Testis (tissue), 3 donors: Measurements from ENCODE around the gene BLACAT1. TPM values are rescaled to one million over a fixed set of nuclear protein-coding genes. Genes with fewer than 3 reads are reported as not detected.

Experiments
- DNase-seq: peaks from one replicate; pipeline ENCODE4 v3.0.0-alpha.2; 2019
- H3K27ac ChIP-seq, 2 donors: fragments of 200-600 bp; sonication (generic); one replicate each; pipeline ENCODE4 v1.5.1; 2019
- H3K27me3 ChIP-seq: fragments of 200-600 bp; sonication (generic); one replicate; pipeline ENCODE4 v1.5.1; 2019
- H3K36me3 ChIP-seq: fragments of 200-600 bp; sonication (generic); one replicate; pipeline ENCODE4 v1.5.1; 2017; ENCODE audit warnings: low read depth; ENCODE audit errors: missing control alignments
- H3K4me1 ChIP-seq: fragments of 200-600 bp; sonication (generic); one replicate; pipeline ENCODE4 v1.5.1; 2019
- H3K4me3 ChIP-seq, 2 donors: fragments of 200-600 bp; sonication (generic); one replicate each; pipeline ENCODE4 v1.5.1; 2017 to 2019
- H3K9me3 ChIP-seq: fragments of 200-600 bp; sonication (generic); one replicate; pipeline ENCODE4 v1.5.1; 2017
- POLR2A ChIP-seq: fragments of 450-650 bp; IDR thresholded peaks from one replicate; pipeline ENCODE4 v1.6.1; 2017; ENCODE audit warnings: antibody characterized with exemption, mild to moderate bottlenecking, moderate library complexity
- WGBS, 2 donors: methylation state at CpG; one replicate each; pipeline ENCODE4 v1.1.5; 2018; 5-methylcytosine and 5-hydroxymethylcytosine counted together
- intact Hi-C: fragments of 100-400 bp; cut with DNase I; formaldehyde crosslinking; loops from one replicate; pipeline ENCODE4 v1.15.1; 2023; ENCODE audit warnings: low total_unique reads
- polyA plus RNA-seq: library from polyadenylated mRNA; stranded (reverse); fragments of 350-450 nt; fragmentation: Illumina TruSeq; extraction: RNeasy Lipid Tissue Mini Kit (QIAGEN cat#74804); gene quantifications from one replicate; pipeline ENCODE4 v1.2.3, GENCODE V29; 2014; ENCODE audit warnings: low read depth, low replicate concordance; ENCODE audit not compliant: insufficient read depth
- total RNA-seq, 2 donors: library from RNA; depleted of rRNA; stranded (reverse); fragments of >200 nt; gene quantifications; one replicate each; pipeline ENCODE4 v1.2.3, GENCODE V29; 2016
- TF ChIP-seq, protein P1 (sequence below), 3 experiments: fragments of 450-650 bp in 2 of 3; fragments of 200-600 bp in 1 of 3; sonication (generic) in 1 of 3; IDR thresholded peaks; one replicate each; pipeline ENCODE4 v1.5.1; 2016 to 2019; ENCODE audit warnings: antibody characterized with exemption in 3 of 3, mild to moderate bottlenecking in 2 of 3, moderate library complexity in 1 of 3

Gene BLACAT1
- total and polyA plus RNA-seq, 3 donors from 2014 or later: 5.9 to 15.5 (median 14.4) TPM

DNA sequence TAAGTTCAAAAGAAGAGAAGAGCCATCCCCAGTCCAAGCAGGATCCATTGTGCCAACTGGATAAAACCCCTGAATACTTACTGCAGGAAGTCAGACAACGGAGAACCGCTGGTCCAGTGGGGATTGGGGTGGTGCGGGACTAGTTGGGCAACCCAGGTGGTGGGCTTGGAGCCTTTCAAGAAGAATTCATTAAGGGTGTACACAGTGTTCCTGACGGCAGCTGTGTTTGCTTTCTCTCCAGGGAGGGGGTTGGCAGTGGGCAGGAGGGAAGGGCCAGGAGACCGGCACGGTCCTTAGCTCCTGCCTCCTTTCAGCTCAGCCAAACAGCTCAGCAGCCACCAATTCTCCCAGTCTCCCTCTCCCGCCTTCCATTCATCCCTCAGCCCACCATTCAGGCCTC lies 41.5 kb upstream of the BLACAT1 start:
- TF ChIP-seq POLR2A: no peak
- TF ChIP-seq, protein P1, sequence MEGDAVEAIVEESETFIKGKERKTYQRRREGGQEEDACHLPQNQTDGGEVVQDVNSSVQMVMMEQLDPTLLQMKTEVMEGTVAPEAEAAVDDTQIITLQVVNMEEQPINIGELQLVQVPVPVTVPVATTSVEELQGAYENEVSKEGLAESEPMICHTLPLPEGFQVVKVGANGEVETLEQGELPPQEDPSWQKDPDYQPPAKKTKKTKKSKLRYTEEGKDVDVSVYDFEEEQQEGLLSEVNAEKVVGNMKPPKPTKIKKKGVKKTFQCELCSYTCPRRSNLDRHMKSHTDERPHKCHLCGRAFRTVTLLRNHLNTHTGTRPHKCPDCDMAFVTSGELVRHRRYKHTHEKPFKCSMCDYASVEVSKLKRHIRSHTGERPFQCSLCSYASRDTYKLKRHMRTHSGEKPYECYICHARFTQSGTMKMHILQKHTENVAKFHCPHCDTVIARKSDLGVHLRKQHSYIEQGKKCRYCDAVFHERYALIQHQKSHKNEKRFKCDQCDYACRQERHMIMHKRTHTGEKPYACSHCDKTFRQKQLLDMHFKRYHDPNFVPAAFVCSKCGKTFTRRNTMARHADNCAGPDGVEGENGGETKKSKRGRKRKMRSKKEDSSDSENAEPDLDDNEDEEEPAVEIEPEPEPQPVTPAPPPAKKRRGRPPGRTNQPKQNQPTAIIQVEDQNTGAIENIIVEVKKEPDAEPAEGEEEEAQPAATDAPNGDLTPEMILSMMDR (IDR thresholded peaks at IDR 0.05): no peak
- Histone ChIP-seq H3K27me3 (no peaks in the 10 kb centered on the region), H3K4me3 (no peak overlapping the region), H3K9me3 (no peaks in the 10 kb centered on the region), H3K36me3 (no peaks in the 10 kb centered on the region), H3K4me1 (peaks cover 16% of the 10 kb centered on the region), H3K27ac (no peak overlapping the region)
- WGBS, 2 donors: 54 to 72% methylated on average over 7 of the region's 7 CpGs
- DNase-seq: no peak
- intact Hi-C loops: no loop called here

- H3K4me3 ChIP-seq: no peak overlapping the region
- intact Hi-C loops: no loop called here
- 95 to 100% methylated on average over 1 of the region's 1 CpG for WGBS, 2 donors
- no peaks in the 10 kb centered on the region for H3K36me3 ChIP-seq
- H3K27me3 ChIP-seq: no peaks in the 10 kb centered on the region
- DNase-seq: no peak
- peaks cover 18% of the 10 kb centered on the region for H3K4me1 ChIP-seq
- no peak overlapping the region for H3K27ac ChIP-seq
- no peaks in the 10 kb centered on the region for H3K9me3 ChIP-seq
- TF ChIP-seq, protein P1 (IDR thresholded peaks at IDR 0.05): no peak
- no peak for TF ChIP-seq POLR2A
Observed at GRCh38 chr1:205496661-205497060, 40.8 kb upstream of the BLACAT1 start.

DNA sequence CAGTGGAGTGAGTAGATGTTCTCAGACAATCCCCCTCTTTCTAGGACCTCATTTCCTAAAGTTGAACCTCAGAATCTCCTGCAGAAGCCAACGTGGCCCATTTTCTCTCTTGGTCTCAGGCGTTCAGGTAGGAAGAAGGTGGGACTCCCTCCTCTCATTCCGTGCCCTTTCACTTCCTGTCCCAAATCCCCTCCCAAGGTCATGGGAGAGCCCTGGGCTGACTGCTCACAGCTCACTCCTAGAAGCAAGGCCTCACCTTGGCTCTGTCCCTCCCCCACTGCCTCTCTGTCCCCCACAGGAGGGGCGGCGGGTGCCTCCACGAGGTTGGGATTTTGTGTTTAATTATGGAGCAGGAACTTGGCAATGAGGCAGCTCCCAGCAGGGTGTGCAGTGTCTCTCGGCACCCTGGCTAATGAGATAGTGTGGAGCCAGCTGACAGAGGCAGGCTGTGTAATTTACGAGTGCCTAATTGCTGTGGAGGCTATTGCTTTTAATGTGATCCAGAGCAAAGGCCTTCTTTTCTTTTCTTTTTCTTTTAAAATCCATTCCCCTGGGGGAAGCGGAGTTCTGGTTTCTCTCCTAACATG lies 39.5 kb upstream of the BLACAT1 start:
- no peak for TF ChIP-seq POLR2A
- TF ChIP-seq, protein P1 (IDR thresholded peaks at IDR 0.05): no peak
- Histone ChIP-seq H3K4me1 (peaks cover 9% of the 10 kb centered on the region), H3K9me3 (no peaks in the 10 kb centered on the region), H3K4me3 (no peak overlapping the region), H3K27ac (no peak overlapping the region), H3K27me3 (no peaks in the 10 kb centered on the region), H3K36me3 (no peaks in the 10 kb centered on the region)
- DNase-seq: no peak
- intact Hi-C loops: no loop called here
- 64 to 70% methylated on average over 9 of the region's 9 CpGs for WGBS, 2 donors

DNA sequence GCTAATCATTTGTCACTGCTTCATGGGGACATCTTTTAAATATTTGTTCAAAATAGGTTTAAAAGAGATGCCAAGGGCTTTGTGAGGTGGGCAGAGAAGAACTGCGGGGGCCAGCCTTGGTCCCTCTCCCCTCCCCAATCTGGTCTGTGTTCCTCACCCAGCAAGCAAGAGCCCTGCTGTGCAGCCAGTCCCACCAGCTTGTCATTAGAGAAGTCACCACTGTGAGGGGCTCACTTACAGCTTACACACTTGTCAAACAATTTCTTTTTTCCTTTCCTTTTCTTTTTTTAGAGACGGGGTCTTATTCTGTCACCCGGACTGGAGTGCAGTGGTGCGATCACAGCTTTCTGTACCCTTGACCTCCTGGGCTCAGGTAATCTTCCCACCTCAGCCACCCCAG lies 38.3 kb upstream of the BLACAT1 start:
- H3K4me3 ChIP-seq: no peak overlapping the region
- intact Hi-C loops: no loop called here
- TF ChIP-seq, protein P1 (IDR thresholded peaks at IDR 0.05): no peak
- no peak for TF ChIP-seq POLR2A
- no peak overlapping the region for H3K27ac ChIP-seq
- no peaks in the 10 kb centered on the region for H3K36me3 ChIP-seq
- DNase-seq: no peak
- H3K4me1 ChIP-seq: peaks cover 9% of the 10 kb centered on the region
- H3K27me3 ChIP-seq: no peaks in the 10 kb centered on the region
- WGBS, 2 donors: 83 to 88% methylated on average over 4 of the region's 4 CpGs
- H3K9me3 ChIP-seq: no peaks in the 10 kb centered on the region
